A204.1 (cell line): ENCODE results near the gene EPHA8.

Experiments used
- FAIRE-seq: peaks from 2 replicates; lab custom pipeline; 2012; peaks lifted over from hg19 to GRCh38; lab: Jason Lieb, UNC

Gene EPHA8

DNA sequence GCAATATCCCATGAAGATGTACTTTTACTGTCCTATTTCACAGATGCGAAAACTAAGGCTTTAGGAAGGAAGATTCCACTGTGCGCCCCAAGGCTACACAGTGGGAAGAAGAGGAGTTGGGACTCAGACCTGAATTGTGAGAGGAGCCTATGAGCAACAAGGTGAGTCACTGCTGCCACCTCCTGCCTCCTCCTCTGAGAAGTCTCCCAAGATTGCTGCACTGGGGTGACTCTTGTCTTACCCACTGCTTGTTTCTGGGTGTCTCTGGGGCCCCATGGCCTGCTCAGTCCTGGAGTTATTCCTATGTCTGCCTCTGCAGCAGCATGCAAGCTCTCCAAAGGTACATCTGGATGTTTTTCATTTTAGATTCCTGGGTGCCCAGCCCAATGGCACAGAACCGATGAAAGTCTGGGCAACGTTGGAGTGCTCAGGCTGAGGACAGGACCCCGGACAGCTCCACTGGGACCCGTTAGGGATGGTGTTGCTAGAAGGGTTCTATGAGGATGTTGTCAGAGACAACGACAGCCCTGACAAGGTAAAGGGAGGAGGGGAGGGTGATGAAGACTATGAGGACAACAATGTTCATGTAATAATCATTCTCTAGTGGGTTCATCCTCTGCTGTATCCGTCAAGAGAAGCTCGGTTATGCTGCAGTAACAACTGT, 62.1 kb downstream of the EPHA8 start:
- no peak for FAIRE-seq

DNA sequence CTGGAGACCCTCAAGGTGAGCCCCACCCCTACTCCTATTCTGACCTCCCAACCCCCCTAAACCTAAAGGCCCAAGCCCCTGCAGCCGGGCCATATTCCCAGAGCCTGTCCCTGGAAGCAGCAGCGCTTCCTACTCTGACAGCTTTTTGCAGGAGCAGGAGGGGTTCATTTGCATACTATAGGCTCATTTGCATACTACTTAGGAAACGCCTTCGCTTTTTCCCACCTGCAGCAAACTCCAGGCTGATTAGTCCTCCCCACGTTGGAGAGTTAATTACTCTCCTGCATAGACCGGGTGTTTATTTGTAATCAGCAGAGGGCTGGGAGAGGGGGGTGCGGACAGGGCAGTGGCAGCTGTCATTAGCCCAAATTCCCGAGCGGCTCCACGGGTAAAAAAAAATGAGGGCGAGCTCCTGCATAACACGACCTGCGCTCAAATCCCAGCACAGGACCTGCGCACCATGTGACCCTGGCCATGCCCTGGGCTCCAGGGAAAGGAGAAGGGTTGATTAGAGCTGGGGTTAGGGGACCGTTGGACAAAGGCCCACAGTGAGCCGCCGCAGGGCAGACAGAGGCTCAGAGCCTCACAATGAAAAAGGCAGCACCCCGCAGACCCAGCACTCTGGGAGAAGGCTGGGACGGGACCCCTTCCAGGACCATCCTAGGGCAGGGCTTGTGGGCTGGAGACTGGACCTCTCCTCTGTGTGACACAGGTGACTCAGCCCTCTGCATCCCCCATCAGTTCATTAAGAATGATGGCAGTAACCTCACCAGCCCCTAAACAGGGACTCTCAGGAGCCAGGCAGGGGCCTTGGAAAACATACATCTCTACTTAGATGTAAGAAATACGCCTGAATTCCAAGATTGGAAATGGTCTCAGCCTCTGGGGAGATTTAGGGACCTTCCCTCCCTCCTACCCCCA, 63.2 kb downstream of the EPHA8 start:
- FAIRE-seq, result no peak

DNA sequence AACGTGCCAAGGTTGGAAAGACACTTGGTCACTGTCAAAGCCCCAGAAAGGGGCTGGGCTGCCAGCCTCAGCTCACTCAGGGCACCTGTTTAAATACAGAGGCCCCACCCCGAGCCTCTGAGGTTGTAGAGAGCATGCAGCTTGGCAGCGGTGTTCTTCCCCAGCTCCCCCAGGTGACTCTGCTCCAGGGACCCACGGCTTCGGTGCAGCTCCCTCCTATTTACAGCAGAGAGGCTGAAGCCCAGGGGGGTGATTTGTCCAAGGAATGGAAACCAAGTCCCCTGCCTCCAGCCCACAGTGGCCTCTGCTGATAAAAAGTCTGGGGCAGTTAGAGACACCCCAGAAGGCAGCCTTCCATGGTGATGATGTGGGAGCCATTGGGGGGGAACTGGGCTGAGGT, 64.0 kb downstream of the EPHA8 start:
- no peak for FAIRE-seq

DNA sequence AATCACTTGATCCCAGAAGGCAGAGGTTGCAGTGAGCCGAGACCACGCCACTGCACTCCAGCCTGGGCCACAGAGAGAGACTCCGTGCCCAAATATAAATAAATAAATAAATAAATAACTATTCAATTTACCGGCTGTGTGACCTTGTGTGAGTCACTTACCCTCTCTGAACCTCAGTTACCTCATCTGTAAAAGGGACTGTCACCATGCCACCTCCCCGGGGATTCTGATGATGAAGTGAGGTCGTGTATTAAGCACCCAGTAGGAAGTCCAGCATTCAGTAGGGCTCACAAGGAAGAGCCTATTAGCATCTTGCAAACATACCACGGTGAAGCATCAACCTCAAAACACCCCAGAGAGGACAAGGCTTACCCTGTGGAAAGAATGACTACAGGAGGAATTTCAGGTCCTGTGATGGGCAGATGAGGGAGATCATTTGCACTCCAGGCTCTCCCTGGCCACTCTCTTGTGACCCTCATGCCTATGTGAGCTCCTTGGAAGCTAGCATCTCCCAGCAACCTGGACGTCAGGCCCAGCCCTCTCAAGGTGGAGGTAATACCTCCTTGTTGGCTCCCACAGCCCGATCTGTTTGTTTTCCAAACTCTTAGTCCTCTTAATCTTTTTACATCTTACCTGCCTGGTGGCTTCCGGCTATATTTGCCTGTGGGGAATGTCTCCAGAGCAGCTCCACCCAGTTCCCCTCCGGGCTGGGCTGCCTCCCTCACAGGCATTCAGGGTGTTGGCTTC, 65.6 kb downstream of the EPHA8 start:
- no peak for FAIRE-seq

DNA sequence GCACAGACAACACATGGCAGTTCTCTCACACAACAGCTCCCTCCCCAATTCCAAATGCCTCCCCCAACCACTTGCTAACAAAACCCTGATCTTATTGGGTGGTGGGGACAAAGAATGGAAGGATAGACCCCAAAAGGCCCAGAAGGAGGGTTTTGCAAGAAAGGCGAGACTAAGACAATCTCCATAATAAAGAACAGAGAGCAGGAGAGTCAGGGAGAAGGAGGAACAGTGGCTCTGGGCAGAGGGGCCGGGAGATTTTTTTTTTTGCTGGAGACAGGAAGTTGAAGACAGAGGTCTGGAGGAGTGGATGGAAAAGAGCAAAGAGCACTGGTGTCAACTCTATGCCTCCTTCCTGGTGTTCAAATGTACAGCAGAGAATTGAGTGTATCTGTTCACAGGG, 66.6 kb downstream of the EPHA8 start:
- no peak for FAIRE-seq

DNA sequence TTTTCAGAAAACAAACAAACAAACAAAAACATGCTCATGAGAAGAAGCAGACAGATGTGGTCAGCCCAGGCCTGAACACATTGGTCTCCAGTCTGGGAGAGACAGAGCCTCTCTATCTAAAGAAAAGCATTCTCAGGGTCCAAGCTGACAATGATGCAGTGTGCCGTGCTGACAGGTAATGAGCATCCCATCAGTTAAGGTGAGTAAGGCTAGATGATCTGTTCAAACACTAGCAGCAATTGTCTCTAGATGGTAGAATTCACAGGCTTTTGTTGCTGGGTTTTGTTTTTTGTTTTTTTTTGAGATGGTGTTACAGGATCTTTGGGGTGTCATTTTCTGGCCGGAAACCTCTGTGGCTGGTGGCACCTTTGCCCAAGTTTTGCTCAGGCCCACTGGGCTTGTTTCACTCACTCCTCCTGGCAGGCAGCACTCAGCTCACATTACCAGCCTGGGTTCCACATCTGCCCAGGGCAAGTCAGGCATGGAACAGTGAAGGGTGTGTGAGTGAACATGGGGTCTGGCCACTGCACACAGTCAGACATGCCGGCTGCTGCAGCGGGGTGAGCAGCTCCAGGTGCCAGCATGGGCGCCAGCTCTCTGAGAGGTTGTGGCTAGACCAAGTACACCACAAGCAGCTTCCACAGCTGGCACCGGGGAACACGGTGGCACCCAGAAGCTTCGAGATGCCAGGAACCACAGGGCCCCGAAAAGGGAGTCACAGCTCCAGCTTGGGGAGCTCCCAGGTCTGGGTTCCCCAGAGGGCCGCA, 70.6 kb downstream of the EPHA8 start:
- no peak for FAIRE-seq

- FAIRE-seq, result no peak
Measured at GRCh38 chr1:22635436-22635835, 72.1 kb downstream of the EPHA8 start.

DNA sequence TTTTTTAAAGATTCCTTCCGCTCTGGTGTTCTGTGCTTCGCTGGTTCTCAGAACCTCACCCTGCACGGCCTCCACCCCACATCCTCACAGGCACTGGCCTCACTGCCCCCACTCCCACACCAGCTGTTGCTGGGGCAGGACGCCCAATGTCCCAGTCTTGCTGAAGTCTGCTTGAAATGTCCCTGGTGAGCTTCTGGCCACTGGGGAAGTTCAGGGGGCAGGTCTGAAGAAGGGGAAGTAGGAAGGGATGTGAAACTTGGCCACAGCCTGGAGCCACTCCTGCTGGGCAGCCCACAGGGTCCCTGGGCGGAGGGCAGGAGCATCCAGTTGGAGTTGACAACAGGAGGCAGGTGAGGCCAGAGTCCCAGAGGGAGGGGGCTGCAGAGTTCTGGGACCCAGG, 73.1 kb downstream of the EPHA8 start, which contains the start of gene C1QA:
TSS of gene C1QA (plus strand) at position 276 of the 400 bp plus-strand sequence. CDS start 989 bp downstream, outside the sequence.
- no peak for FAIRE-seq

DNA sequence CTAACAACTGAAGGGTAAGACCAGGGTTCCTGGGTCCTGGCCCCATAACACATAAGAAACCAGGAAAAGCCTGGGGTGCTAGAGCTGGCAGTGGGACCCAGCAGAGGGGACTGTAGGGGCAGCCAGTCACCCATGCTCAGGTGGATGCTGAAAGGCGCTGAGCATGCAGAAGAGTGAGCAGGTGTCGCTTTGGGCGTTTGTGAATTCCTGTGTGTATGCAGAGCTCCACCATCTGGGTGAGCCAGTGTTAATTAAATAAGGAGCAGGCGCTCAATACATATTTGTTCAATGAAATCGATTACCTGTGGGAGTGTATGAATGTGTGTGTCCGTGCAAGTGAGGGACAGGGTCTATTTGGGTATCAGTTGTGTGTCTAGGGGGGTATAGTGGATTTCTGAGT, 73.6 kb downstream of the EPHA8 start:
- FAIRE-seq, result no peak

DNA sequence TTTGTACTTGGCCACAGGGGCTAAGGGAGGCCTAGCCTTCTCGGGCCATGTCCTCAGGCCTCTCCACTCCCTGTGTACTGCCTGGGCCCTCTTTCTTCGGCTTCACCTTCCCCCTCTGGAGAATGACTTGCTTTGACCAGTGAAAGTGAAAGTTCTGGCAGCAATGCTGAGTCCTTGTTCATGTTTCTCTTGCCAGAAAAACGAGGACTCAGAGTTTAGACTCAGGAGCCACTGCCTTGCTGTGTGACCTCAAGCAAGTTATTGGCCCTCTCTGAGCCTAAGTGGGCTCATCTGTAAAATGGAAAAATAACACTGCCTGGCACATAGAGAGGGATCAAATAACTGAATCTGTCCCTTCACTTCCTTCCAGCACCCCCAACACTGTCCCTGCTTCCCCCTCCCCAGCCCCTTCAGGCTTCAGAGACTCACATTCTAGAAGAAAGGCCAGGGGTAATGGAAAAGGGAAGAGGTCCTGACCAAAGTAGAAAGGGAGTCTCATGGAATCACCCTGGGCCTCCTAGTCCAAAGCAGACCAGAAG, 74.7 kb downstream of the EPHA8 start:
- FAIRE-seq, result no peak

DNA sequence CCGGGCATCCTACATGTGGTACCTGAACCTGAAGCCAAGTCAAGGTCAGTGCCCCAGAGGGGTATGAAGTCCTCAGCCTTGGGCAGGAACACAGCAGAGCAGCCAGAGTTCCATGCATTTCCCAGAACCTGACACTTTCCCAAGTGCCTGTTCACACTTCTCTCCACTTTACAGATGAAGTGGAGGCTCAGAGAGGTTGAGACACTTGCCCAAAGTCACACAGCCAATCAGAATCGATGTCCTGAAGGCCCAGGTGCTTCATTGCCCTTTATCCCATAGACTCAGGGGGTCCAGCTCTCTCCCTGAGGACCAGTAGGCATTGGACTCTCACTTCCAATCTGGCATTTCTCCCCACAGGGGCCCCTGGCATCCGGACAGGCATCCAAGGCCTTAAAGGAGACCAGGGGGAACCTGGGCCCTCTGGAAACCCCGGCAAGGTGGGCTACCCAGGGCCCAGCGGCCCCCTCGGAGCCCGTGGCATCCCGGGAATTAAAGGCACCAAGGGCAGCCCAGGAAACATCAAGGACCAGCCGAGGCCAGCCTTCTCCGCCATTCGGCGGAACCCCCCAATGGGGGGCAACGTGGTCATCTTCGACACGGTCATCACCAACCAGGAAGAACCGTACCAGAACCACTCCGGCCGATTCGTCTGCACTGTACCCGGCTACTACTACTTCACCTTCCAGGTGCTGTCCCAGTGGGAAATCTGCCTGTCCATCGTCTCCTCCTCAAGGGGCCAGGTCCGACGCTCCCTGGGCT, 75.4 kb downstream of the EPHA8 start:
- no peak for FAIRE-seq

DNA sequence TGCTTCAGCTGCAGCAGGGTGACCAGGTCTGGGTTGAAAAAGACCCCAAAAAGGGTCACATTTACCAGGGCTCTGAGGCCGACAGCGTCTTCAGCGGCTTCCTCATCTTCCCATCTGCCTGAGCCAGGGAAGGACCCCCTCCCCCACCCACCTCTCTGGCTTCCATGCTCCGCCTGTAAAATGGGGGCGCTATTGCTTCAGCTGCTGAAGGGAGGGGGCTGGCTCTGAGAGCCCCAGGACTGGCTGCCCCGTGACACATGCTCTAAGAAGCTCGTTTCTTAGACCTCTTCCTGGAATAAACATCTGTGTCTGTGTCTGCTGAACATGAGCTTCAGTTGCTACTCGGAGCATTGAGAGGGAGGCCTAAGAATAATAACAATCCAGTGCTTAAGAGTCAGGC, 76.0 kb downstream of the EPHA8 start:
- no peak for FAIRE-seq

- no peak for FAIRE-seq
Measured at GRCh38 chr1:22641247-22641646, 78.0 kb downstream of the EPHA8 start.

DNA sequence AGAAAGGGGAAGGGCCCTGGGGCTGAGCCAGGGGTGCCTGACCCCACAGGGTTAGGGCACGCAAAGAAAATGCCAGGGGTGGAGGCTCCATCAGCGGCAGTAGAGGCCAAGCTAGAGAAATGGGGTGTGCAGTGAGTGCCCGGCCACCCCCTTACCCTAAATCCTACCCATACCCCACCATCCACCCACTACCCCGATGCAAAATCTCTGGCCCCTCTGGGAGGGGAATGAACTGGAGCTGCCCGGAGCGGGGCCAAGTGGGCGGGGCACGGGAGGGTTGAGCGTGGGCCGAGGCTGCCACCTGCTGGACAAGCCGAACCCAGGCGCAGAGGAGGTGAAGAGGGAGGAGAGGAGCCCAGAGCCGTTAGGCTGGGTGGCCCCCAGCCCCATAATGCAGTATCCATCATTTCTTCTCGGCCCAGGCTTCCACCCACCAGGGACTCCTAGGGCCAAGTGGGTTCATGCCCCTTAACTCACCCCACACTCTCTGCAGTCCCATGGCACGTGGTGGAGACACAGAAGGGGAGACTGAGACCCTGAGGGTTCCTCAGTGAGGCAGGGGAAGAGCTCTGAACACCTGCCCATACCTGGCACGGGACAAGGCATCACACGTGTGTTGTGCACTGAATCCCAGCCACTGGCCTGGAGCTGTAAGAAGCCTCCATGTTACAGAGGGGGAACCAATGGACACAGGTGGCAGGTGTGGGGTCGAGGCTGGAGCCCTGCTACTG, 78.8 kb downstream of the EPHA8 start:
- no peak for FAIRE-seq

- no peak for FAIRE-seq
Measured at GRCh38 chr1:22643381-22643780, 80.1 kb downstream of the EPHA8 start, which contains the start of gene C1QC. TSS of gene C1QC (plus strand) at chr1:22643633. CDS start at chr1:22644024, 391 bp downstream.

DNA sequence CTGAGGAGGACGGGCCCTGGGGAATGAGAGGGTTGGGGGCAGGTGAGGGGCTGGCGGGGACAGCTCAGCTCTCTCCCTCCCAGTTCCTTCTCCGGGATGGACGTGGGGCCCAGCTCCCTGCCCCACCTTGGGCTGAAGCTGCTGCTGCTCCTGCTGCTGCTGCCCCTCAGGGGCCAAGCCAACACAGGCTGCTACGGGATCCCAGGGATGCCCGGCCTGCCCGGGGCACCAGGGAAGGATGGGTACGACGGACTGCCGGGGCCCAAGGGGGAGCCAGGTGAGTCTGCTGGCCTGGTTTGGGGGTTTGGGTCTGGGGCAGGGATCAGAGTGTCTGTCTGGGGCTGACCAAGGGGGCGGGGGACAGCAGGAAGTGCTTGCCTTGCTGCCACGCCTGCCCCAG, 80.6 kb downstream of the EPHA8 start:
- no peak for FAIRE-seq

GRCh38 chr1:22645931-22646330, 82.6 kb downstream of the EPHA8 start:
- no peak for FAIRE-seq

DNA sequence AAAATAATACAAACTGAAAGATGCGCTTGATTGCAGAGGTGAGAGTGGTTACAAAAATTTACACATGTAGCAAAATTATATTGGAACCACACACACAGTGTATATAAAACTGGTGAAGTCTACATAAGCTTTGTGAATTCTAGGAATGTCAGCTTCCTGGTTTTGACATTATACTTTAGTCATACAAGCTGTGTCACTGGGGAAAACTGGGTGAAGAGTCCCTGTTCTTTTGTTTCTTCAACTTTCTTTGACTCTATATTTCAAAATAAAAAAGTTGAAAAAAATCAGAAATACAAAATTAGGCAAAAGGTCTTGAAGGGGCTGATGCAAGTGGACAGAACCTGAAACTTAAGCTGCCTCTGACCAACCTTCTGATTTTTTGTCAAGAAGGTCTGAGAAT, 83.1 kb downstream of the EPHA8 start:
- FAIRE-seq, result no peak

DNA sequence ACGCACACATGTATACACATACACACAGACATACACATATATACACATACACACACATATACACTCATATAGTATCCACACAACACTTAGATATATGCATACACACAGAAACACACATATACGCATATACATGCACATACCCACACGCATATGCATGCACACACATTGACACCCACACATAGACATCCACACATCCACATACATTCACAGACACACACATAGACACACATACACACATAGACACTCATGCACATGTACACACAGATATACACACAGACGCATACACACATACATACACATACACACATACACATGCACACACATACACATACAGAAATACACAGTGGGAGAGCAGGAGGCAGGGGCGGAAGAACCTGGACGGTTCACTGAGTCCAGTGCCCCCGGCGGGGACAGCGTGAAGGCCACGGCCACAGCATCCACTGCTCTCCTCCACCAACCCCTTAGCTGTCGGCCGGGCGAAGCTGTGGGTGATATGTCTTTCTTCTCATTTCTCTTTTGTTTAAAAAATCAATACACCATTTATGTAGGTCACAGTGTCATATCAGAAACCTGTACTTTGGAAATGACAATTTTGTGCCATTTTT, 86.9 kb downstream of the EPHA8 start:
- FAIRE-seq, result no peak
